ENCODE measurements around the gene PIMREG.

Gene PIMREG

DNA sequence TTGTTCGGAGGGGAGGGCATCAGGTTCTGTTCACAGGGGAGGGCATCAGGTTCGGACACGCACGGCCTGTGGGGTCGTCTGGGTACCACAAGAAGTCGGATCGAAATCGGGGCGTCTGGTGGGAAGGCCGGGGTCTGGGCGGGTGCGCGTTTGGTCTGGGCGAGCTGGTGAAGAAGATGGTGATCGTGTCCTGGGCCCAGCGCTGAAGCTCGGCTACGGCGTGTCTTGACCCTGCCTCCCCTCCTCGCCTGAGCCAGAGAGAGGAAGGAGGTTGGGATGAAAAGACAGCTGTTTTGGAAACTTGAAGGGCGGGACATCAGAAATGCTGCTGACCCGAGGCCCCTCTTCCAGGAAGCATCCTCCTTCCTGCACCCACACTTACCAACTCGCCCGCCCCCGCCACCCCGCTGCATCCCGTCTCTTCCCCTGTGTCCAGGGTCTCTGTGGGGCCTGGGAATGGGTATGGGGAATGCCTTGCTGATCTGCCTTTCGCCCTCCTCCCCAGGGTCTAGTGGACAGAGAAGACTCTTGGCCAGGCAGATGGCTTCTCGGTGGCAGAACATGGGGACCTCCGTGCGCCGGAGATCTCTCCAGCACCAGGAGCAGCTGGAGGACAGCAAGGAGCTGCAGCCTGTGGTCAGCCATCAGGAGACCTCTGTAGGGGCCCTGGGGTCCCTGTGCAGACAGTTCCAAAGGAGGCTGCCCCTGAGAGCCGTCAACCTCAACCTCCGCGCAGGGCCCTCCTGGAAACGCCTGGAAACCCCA lies 498 bp downstream of the PIMREG start:
- DNase-seq (ENCODE audit: extremely low spot score) = no peak
- ChIA-PET CTCF (interaction anchor here (1.5 kb wide), 1 partner anchor 28 kb away, joined by 3 read pairs; no protein-coding TSS in a partner anchor), POLR2A (interaction anchor here (0.8 to 1.7 kb wide), 6 partner anchors 8 to 851 kb away, joined by 3 to 11 read pairs (median 3); no protein-coding TSS in a partner anchor)
- TF ChIP-seq CTBP1 (IDR thresholded peaks at IDR 0.05; ENCODE audit: borderline replicate concordance) (no peak), SP1 (IDR thresholded peaks at IDR 0.05) (no peak), BHLHE40 (IDR thresholded peaks at IDR 0.05; ENCODE audit: borderline replicate concordance) (no peak), LEF1 (IDR thresholded peaks at IDR 0.05; ENCODE audit: borderline replicate concordance) (no peak), ELF4 (IDR thresholded peaks at IDR 0.05) (no peak), ARNT (IDR thresholded peaks at IDR 0.05) (no peak), HDGF (IDR thresholded peaks at IDR 0.05; ENCODE audit: borderline replicate concordance) (no peak)

- POLR2A ChIA-PET = no interaction called here
Measured at GRCh38 chr17:6446516-6447100, 2.4 kb downstream of the PIMREG start.

GRCh38 chr17:6448473-6448872 lies 4.2 kb downstream of the PIMREG start:
- CTCF ChIA-PET = no interaction called here
- no peak for TF ChIP-seq BHLHE40 (IDR thresholded peaks at IDR 0.05; ENCODE audit: borderline replicate concordance)
- TF ChIP-seq FOXM1 (IDR thresholded peaks at IDR 0.05; ENCODE audit: borderline replicate concordance) = no peak
- TF ChIP-seq ZNF384 (IDR thresholded peaks at IDR 0.05) = no peak
- no peak for TF ChIP-seq CTBP1 (IDR thresholded peaks at IDR 0.05; ENCODE audit: borderline replicate concordance)
- no peak for TF ChIP-seq HDGF (IDR thresholded peaks at IDR 0.05; ENCODE audit: borderline replicate concordance)
- TF ChIP-seq FOXA1 (IDR thresholded peaks at IDR 0.05) = no peak
- TF ChIP-seq LEF1 (IDR thresholded peaks at IDR 0.05; ENCODE audit: borderline replicate concordance) = no peak
- TF ChIP-seq FOXK2 (IDR thresholded peaks at IDR 0.05) = no peak
- TF ChIP-seq ELF4 (IDR thresholded peaks at IDR 0.05) = no peak
- TF ChIP-seq SP1 (IDR thresholded peaks at IDR 0.05) = no peak
- no peak for TF ChIP-seq NFRKB (IDR thresholded peaks at IDR 0.05)
- TF ChIP-seq, protein P1, sequence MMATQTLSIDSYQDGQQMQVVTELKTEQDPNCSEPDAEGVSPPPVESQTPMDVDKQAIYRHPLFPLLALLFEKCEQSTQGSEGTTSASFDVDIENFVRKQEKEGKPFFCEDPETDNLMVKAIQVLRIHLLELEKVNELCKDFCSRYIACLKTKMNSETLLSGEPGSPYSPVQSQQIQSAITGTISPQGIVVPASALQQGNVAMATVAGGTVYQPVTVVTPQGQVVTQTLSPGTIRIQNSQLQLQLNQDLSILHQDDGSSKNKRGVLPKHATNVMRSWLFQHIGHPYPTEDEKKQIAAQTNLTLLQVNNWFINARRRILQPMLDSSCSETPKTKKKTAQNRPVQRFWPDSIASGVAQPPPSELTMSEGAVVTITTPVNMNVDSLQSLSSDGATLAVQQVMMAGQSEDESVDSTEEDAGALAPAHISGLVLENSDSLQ (IDR thresholded peaks at IDR 0.05) = no peak
- no peak for TF ChIP-seq ARNT (IDR thresholded peaks at IDR 0.05)
- no peak for TF ChIP-seq TARDBP (IDR thresholded peaks at IDR 0.05)
- no peak for TF ChIP-seq SUZ12 (IDR thresholded peaks at IDR 0.05)
- no peak for DNase-seq (ENCODE audit: extremely low spot score)

More at GRCh38 chr17:6446516-6447100, 2.4 kb downstream of the PIMREG start:
- CTCF ChIA-PET = no interaction called here
- TF ChIP-seq L3MBTL2 (conservative IDR thresholded peaks at IDR 0.05) (no peak), CTBP1 (IDR thresholded peaks at IDR 0.05; ENCODE audit: borderline replicate concordance) (no peak), SUZ12 (IDR thresholded peaks at IDR 0.05) (no peak), TARDBP (IDR thresholded peaks at IDR 0.05) (no peak), FOXA1 (IDR thresholded peaks at IDR 0.05) (no peak), BHLHE40 (IDR thresholded peaks at IDR 0.05; ENCODE audit: borderline replicate concordance) (no peak), ARNT (IDR thresholded peaks at IDR 0.05) (no peak), ELF4 (IDR thresholded peaks at IDR 0.05) (no peak), NFRKB (IDR thresholded peaks at IDR 0.05) (no peak), HDGF (IDR thresholded peaks at IDR 0.05; ENCODE audit: borderline replicate concordance) (no peak), FOXM1 (IDR thresholded peaks at IDR 0.05; ENCODE audit: borderline replicate concordance) (no peak), FOXK2 (IDR thresholded peaks at IDR 0.05) (no peak), LEF1 (IDR thresholded peaks at IDR 0.05; ENCODE audit: borderline replicate concordance) (no peak)
- TF ChIP-seq, protein P1 (IDR thresholded peaks at IDR 0.05) = no peak
- DNase-seq (ENCODE audit: extremely low spot score) = no peak

DNA sequence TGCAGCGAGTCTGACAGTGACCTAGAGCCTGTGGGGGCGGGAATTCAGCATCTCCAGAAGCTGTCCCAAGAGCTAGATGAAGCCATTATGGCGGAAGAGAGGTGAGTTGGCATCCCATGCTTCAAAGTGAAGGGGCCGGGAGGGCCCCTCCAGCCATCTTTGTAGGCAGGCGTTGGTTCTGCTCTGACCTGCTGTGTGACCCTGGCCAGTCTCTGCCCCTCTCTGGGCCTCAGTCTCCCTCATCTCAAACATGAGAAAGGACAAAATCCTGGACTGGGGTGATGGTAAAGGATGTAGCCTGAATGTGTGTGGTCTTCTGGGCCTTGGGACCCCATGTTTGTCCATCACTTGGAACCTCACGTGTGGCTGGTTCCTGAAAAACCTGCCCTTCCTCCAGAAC lies 5.1 kb downstream of the PIMREG start:
- CTCF ChIA-PET = no interaction called here
- POLR2A ChIA-PET = no interaction called here
- DNase-seq (ENCODE audit: extremely low spot score) = no peak
- TF ChIP-seq BHLHE40 (IDR thresholded peaks at IDR 0.05; ENCODE audit: borderline replicate concordance) = no peak

More at GRCh38 chr17:6448473-6448872, 4.2 kb downstream of the PIMREG start:
- POLR2A ChIA-PET = no interaction called here

DNA sequence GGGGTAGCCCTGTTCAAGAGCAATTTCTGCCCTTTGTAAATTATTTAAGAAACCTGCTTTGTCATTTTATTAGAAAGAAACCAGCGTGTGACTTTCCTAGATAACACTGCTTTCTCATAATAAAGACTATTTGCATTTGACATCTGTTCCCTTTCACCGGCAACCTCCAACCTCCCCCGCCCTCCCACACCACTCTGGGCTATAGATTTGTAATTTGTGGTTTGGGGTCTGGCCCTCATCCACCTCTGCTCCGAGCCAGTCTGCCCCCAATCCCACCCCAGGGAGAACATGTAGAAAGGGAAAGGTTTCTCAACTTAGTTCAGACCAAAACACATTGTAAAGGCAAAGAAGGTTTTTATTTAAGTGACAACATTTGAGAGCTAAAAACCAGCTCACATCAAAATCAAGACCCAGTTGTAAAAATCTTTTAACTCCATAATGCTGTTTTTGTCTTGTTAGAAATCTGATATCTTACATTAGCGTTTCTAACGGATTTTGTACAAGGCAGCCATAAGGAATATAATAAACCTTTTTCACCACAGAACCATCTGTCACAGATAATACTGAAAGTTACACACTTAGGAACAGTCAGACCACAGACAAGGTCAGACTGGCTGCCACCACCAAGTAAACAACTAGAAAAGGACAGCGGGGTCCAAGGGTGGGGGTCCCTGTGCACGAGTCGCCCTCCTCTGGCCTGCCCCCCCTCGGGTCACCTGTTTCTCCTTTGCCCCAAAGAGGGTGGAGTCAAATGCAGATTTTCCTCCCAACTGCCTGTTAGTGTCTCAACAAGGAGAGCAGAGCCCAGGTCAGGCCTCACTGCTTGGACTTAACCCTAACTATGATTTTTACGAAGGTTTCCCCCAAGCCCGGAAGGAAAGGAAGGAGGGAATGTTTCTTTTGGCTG lies 6.9 kb downstream of the PIMREG start:
- ChIA-PET CTCF (no interaction called here), POLR2A (no interaction called here)
- no peak for DNase-seq (ENCODE audit: extremely low spot score)
- TF ChIP-seq NFRKB (IDR thresholded peaks at IDR 0.05) (no peak), LEF1 (IDR thresholded peaks at IDR 0.05; ENCODE audit: borderline replicate concordance) (no peak), BHLHE40 (IDR thresholded peaks at IDR 0.05; ENCODE audit: borderline replicate concordance) (no peak), FOXA1 (IDR thresholded peaks at IDR 0.05) (no peak), CTBP1 (IDR thresholded peaks at IDR 0.05; ENCODE audit: borderline replicate concordance) (no peak), ZNF384 (IDR thresholded peaks at IDR 0.05) (no peak), SP1 (IDR thresholded peaks at IDR 0.05) (no peak), SUZ12 (IDR thresholded peaks at IDR 0.05) (no peak), FOXK2 (IDR thresholded peaks at IDR 0.05) (no peak), HDGF (IDR thresholded peaks at IDR 0.05; ENCODE audit: borderline replicate concordance) (no peak), ARNT (IDR thresholded peaks at IDR 0.05) (no peak), ELF4 (IDR thresholded peaks at IDR 0.05) (no peak)
- TF ChIP-seq, protein P1 (IDR thresholded peaks at IDR 0.05) = no peak
